ELR (cell line): Measurements from ENCODE around the gene DENND4B.

Experiments
- DNase-seq: peaks from one replicate; pipeline ENCODE4 v3.0.0-alpha.2; 2015; ENCODE audit warnings: low read depth

The DENND4B gene

DNA sequence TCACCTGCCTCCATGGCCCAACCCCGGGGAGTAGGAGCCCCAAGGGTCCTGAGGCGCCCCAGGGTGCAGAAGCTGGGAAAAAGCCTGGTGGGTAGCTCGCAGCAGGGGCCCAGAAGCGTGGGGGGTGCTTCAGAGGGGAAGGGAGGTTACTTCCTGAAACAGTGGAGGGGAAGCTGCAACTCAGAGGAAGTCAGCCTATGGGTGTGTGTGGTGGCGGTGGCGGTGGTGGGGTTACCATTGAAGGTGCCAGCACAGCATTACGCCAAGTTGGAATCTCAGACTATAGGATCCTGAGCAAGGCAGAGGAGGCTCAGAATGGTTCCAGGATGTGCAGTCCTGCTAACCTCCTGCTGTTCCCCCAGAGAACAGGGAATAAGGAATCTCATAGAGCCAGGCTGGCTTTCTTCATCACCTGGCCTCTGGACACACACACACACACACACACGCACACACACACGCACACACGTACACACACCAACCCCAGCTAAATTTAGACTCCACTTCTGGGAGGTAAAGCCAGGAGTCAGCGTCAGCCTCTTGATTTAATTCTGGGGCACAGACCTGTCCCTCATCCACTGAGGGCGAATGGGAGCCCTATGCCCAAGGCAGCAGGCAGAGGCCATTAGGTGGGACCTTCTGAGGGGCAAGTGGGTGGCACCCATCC, 1.3 kb downstream of the DENND4B start:
- peak; percentile 30 for DNase-seq

GRCh38 chr1:153944827-153945117, 1.7 kb downstream of the DENND4B start:
- DNase-seq, result no peak

- DNase-seq, result no peak
Observed at GRCh38 chr1:153944005-153944826, 2.3 kb downstream of the DENND4B start.

GRCh38 chr1:153942766-153943549, 3.6 kb downstream of the DENND4B start:
- no peak for DNase-seq

- DNase-seq, result no peak
Observed at GRCh38 chr1:153941826-153942725, 4.4 kb downstream of the DENND4B start.

DNA sequence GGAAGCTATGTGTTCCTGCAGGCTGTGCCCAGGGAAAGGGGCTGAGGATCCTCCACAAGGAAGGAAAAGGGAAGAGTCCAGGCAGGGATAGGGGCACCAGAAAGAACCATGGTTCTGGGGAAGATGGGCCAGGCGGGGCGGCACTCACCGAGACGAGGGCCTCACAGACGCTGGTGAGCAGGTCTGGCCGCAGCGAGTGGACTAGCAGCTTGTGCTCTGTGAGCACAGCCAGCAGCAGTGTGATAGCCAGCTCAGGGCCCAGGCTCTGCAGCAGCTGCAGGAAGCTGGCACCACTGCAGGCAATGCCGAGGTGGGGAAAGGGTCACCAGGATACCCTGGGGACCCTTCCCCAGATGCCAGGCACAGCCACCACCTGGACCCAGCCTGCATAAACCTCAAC, 5.8 kb downstream of the DENND4B start:
- DNase-seq, result no peak

- DNase-seq, result no peak
Observed at GRCh38 chr1:153939476-153939875, 7.0 kb downstream of the DENND4B start.

- DNase-seq, result no peak
Observed at GRCh38 chr1:153938996-153939395, 7.5 kb downstream of the DENND4B start.

DNA sequence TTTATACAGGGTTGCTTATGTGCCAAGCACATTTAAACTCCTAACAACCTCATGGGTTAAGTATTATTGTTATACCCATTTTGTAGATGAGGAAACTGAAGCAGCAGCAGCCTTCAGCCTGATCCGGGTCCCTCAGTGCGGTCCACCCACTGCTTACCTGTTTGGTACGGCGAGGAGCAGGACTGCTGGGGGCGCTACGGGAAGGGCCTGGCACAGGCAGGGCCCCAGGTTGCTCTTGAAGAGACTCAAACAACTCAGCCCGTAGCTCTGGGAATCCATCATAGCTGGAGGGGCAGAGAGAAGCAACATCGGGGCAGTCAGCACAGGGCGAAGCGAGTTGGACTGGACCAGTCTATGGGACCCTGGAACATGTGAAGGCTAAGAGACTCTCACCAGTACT, 9.2 kb downstream of the DENND4B start:
- no peak for DNase-seq

DNA sequence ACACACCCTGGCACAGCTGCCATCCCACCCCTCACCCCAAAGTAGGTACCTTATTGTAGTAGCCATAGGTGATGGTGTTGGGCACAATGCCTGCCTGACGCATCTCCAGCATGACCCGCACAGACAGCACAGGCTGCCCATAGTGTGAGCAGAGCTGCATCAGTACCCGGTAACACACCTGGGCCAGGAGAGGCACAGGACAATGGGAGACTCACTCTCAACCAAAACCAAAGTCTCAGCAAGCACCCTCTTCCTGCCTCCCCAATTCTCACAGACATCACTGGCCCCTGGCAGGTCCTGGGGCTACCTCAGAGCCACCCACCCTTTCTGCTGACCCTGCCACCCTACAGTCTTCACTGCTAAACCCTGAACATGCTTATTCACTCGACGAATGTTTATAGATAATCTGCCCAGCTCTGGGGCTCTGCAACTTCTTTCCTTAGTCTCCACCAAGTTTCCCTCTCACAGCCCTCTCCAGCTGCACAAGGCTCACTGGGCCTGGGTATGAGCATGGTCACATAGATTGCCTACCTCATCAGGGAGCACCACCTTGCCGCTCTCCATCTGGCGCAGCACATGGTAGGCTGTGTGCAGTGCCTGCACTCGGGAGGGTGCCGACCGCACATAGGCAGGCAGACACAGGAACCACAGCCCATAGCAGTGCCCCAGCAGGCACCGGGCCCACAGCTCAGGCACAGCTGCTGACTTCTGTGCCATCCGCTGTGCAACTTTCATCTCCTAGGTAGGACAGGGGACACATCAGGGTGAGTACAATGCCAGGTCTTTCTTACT, 10.3 kb downstream of the DENND4B start:
- no peak for DNase-seq

DNA sequence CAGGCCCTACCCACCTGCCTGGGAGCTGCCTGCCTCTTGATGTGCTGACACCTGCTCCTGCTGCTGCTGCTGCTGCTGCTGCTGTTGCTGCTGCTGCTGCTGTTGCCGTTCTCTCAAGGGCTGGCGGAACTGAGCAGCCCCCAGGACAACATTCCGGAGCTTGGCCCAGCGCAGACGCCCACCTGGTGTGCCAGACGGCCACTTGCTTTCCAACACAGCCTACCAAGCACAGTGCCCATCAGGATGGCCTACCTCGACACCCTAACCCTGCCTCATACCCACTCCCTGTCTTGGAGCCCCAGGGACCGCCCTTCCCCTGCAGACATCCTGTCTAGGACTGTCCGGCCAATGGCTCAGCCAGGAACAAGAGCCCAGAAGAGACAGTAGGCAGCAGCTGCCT, 11.8 kb downstream of the DENND4B start:
- DNase-seq, result no peak

DNA sequence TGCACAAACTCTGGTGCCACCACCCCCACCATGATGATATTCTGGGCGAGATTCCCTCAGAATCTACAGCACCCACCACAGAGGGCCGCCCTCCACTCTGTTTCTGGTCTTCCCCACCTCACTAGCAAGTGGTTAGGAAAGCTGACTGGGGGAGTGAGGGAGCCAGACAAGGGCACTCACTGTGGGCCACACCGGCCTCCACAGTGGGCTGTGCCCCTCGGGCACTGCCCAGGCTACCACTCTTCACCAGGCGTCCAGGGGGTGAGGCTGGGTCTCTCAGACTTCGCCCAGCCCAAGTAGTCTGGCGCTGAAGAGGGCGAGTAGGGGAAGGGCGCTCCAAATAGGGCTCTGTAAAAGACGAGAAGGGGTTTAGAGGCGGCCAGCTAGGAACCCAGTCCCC, 12.6 kb downstream of the DENND4B start:
- DNase-seq, result no peak

DNA sequence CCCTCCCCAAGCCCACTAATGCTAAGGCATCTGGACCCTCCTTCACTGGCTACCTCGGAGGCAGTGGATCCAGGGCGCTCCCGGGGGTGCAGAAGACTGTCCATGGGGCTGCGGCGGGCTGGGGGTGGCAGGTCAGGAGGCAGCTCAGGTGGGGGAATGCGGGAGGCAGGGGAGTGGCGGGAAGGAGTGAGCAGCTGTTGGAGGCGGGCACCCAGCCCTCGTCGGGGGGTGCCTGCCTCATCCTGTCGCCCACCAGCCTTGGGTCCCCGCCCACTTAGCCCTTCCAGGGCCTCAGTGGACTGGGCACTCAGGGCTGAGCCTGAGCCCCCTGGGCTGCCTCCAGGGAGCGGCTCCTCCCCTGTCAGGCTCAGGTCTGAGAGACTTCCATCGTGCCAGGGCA, 13.1 kb downstream of the DENND4B start:
- no peak for DNase-seq

GRCh38 chr1:153932156-153933131, 14.1 kb downstream of the DENND4B start:
- no peak for DNase-seq

DNA sequence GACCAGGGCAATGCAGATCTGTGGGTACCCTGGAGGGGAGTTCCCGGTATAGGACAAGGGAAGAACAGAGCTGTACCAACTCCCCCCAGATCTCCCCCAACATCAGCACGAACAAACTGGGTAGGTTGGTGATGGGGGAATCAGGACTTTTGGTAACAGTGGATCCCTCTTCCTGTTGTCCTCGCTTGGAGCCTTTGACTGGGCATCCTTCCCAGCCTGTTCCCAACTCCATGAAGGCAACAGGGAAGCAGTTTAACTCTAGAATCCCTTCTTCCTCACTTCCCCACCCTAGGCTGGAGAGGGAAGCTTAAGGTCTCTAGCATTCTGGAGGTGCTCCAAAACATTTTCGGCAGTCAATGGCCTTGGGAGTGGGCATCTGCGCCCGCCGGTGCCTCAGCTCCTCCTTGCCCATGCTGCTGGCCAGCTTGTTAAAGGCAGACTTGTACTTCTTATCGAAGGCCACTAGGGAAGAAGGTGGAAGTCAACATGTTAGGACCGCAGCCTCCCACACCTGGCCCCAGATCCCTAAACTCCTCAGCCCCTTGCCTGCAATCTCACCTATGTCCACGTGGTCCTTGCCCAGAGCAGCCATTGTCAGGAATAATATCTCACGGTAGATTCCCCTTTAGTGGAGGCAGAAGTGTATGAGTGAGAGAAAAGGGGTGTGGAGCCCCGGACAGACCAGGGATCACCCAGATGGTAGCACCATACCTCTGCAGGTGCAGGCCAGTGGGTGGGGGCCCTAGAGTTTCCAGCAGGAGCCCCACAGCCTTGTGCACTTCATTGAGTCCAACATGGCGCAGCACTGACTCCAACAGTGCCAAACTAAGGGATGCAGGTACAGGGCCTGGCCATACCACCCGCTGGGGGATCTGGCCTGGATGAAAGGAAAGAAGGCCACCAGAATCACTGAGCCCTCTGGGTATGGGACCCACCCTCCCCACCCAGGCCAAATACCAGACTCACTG, 16.3 kb downstream of the DENND4B start:
- DNase-seq, result no peak

DNA sequence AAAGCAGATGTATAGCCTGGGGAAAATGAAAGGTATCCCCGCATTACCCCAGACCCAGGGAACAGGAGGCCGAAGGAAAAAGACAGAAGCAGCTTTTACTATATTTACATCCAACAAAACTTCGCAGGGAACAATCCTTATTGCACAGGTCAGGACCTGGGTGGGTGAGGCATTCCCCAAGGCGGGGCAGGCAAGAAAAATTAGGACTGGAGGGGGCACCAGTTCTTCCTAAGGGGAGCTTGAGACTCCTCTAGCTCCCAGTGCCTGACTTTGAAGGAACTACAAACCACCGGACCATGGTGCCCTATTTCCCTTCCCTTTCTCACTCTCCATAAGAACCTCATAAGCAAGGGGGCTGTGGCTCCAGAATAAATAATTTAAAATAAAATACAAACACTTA, 17.1 kb downstream of the DENND4B start:
- no peak for DNase-seq

DNA sequence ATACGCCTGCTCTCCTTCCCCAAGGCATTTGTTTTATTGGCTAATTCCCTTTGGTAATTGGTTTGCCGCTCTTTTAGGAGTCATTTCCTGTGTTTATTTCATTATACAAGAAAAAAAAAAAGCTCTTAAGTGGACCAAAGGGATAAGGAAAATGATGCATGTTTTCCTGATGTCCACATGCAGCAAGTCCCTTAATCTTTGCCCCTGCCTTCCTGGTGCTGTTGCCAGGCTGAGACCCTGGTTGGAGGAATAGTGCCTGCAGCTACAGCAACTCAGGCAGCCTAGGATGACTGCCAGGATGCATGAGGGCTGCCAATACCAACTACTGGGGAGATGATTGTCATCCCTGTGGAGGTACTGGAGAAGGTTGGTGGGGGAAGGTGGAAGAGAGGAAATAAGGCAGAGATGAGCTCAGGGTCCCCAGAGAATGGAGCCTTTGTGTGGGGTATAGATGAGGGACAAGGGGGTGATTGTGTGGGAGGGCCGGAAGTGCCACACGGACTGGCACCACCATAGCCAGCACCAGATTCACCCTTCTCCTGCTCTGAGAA, 17.7 kb downstream of the DENND4B start:
- peak; percentile 78 for DNase-seq

DNA sequence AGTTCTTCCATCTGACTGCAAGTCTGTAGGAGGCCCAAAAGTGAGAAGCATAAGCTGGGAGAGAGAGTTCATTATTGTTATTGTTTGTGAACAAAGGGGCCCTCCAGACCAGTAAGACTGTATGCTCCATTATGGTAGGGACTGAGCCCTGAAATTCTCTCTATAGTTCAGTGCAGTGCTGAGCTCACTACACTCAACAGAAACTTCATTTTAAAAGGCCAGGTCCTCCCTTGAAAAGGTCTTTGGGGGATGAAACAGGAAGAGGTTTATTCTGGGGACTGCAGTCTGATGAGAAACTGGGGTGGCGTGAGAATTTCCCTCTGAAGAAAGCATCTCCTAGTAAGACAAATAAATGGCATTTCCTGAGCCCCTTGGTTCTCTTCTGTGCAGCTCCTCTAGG, 18.3 kb downstream of the DENND4B start:
- no peak for DNase-seq

DNA sequence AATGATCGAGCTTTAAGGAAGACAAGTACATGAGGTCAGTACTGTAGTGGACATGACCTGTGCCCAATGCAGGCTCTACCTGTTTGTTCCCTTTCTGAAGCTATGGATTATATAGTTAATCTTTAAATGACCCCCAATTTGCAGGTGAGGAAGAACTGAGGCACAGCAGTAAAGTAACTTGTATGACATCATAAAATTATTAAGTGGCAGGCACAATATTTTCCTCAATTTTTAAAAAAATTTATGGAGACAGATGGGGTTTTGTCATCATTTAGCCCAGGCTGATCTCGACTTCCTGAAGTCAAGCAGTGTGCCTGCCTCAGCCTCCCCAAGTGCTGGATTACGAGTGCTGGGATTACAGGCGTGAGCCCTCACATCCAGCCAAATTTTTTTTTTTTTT, 20.1 kb downstream of the DENND4B start:
- DNase-seq, result no peak
